HG03565 (cell line): ENCODE measurements around the gene GPRC5B.

ENCODE experiments used
- ATAC-seq: cut with Tn5 transposase; IDR thresholded peaks from one replicate; pipeline ENCODE4 v1.9.1; 2021; ENCODE audit warnings: mild to moderate bottlenecking, moderate library complexity; ENCODE audit not compliant: unreplicated experiment

GPRC5B gene

DNA sequence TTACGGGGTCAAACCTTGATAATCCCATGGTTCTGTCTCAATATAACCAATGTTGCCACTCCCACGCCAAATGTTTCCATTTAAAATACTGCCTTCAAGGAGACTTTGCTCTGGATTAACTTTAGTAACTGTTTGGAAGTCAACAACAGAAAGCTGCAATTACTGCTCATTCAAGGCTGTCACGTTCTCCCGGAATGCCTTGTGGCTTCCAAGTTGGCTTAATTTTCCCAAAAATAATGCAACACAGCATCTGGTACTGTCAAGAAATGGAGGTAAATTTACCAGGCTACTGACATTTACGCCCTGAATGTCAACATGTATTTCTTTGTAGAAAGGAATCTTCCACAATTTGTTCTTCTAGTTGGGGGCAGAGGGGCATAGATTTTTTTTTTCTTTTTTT is 38.2 kb downstream of the GPRC5B start:
- ATAC-seq, result no peak

DNA sequence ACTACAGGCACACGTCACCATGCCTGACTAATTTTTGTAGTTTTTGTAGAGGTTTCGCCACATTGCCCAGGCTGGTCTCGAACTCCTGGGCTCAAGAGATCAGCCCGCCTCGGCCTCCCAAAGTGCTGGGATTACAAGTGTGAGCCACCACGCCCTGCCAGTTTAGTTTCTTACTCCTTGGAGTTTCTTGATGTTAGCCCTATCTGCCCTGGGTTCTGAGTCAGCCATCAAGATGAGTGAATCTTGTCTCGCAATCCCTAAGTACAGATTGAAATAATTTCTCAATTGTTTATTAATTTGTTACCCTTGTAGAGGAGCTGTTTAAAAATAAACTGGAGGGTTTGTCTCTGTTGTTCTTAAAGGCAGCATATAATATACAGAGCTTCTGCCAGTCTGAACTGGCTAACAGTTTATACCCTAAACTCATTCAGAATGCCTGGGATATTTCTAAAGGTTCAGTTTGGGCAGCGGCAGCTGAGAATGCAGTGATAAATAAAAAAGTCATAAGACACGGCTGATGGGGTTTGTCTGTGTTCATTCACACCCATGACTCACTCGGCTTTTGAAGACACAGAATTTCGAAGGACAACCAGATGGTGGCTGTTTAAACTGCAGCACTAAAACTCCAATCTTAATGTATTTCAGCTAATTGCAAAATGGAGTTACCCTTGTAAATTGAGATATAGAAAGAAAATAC is 39.6 kb downstream of the GPRC5B start:
- ATAC-seq, result no peak

DNA sequence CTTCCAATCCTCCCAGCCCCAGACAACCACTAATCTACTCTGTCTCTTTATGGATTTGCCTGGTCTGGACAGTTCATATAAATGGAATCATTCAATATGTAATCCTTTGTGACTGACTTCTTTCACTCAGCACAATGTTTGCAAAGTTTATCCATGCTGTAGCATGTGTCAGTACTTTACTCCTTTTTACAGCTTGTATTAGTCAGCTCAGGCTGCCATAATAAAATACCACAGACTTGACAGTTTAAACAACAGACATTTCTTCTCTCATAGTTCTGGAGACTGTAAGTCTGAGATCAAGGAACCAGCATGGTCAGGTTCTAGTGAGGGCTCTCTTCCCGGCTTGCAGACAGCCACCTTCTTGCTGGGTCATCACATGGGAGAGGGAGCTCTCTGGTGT is 41.3 kb downstream of the GPRC5B start:
- ATAC-seq, result no peak

DNA sequence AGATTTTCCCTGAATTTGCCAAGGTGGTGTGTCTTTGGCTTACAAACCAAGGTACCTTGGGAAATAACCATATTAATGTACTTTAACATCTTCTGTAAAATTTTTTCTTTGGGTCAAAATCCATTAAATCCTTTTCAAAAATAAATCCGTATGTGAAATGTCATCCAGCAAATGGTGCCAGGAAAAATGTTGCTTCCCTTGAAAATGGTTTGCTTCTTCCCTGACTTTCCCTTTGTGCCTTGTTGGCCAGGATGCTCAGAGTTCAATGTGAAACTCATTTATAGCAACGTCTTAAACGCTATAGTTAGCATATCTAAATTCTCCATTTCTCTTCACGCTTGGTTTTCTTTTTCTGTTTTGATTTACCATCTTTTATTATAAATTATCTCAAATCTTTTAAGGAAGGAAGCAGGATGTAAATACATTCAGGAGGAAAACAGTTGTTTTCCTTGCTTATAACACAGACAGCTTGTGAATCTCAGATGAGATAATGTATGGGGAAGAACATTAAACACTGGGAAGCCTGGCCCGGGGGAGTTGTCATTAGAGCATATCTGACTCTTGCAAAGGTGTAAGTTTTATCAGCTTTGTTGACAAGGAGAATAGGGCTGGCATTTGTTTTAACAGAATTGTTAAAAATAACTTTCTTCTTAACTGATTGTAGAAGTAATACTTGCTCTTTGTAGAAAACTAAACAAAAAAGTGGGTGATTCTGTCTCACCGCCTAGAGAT is 42.1 kb downstream of the GPRC5B start:
- ATAC-seq, result no peak

DNA sequence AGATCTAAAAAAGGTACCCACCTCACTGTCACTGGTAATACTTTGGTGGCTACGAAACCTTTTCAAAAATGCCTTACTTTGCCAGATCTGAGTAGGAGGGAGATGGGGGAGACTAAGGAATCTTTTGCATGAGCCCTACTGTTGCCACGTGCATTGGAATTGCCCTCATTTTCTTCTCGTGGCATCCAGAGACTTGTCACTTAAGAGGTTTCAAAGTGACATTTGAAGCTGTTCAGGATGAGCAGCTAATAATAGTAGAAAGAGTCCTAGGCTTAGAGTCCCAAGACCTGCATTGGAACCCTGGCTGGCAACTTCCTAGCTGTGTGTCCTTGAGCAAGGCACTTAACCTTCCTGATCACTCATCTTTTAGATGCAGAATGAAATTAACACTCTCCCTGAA is 43.5 kb downstream of the GPRC5B start:
- ATAC-seq, result no peak

DNA sequence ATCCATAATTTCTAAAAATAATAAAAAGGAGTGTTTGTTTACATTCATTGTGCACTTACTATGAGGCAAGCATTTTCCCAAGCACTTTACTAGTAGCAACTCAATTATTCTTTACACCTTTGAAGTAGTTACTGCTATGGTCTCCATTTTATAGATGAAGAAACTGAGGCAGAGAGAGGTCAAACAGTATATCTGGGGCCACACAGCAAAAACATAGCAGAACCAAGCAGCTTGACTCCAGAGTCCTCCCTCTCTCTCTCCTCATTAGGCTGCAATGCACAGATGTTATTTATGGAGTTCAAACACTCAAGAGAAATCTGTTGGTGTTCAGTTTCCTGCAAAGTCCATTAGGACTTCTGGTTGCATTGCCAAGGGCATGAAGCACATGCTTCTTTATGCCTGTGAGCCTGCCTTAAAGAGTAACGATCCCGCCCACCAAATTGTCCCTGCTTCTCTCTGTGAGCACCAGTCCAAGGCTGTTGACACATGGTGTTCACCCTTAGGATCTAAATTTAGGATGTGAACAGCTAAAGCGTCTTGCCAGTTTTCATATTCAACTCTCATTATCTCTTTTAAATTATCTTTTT is 44.0 kb downstream of the GPRC5B start:
- ATAC-seq, result no peak

DNA sequence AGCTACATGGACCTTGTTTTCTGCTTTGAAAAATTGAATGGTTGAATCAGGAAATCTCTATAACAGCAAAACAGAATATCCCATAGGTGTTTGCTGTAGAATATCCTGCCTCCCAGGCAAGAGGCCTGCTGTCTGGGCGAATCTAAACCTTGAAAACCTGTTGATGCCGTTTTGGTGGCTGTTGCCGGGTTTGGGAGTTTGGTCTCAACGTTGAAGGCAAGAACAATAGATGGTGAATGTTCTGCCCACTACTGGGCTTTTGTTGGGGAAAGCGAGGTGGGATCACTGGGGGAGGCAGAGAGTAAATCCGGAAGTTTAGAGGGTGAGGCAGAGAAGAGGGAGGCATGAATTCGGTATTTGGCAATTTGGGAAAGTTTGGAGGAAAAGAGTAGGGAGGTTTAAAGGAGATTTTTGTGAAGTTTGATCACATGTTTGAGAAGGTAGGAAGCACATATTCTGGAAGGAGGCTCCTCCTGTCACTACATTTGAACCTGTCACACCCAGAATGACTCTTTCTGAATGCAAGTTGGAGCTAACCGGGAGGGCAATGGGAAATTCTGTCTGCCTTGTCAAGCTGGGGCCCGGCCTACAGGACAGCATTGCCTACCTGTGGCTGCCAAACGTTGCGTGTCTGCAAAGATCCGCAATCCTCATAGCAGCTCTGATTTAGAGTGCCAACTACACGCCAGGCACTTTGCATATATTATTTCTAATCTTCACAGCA is 46.5 kb downstream of the GPRC5B start:
- ATAC-seq, result no peak

DNA sequence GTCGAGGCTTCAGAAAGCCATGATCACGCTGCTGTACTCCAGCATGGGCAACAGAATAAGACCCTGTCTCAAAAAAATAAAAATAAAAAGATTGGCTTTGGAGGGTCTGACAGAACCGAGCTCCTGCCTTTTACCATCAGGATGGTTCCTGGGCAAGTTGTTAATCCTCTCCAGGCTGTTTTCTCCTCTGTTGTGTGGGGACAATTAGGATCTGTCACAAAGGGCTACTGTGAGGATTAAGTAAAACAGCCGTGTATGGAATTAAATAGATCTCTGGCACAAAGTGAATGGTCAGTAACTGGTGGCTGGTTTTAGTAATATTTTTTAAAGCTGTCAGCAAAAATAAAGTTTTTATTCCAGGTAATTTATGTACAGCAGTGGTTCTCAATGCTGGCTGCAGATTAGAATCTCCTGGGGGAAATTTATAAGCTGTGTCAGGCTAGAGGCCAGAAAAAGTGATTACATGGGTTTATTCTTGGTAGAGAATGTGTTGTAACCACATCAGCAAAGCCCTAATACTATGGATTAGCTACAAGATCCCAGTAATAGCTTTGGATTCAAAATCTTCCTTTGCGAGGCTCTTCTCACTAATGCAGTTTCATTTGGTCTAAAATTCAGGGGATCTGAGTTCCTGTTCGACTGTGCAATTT is 47.2 kb downstream of the GPRC5B start:
- ATAC-seq, result no peak

DNA sequence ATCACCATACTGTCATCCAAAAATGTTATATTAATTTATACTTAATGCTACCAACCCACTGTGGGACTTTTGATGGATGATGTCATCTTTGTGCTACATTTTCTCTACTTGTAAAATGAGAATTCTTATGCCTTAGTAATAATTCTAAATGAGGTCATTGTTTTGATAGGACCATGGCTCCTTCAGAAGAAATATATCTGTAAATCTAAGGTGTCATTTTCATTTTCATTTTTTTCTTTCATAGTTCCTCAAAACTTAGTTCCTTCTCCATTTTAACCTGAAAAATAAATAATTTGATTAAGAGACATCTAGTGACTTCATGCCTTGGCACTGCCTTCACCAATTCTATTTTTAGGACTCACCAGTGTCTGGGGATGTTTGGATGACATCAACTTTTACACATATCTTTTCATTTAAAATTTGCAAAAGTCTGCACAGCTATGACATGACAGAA is 48.7 kb downstream of the GPRC5B start:
- ATAC-seq, result no peak

DNA sequence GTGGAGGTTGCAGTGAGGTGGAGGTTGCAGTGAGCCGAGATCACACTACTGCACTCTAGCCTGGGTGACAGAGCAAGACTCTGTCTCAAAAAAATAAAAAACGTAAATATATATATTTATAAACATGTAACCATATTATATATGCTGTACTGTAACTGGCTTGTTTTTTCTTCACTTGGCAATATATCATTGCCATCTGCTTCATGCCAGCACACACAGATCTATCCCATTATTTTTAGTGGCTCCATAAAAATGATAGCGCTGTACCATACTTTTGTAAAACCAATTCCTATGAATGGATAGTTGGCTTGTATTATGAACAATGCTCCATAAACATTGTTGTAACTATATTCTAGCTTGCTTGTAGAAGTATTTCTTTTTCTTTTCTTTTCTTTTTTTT is 49.5 kb downstream of the GPRC5B start:
- no peak for ATAC-seq

DNA sequence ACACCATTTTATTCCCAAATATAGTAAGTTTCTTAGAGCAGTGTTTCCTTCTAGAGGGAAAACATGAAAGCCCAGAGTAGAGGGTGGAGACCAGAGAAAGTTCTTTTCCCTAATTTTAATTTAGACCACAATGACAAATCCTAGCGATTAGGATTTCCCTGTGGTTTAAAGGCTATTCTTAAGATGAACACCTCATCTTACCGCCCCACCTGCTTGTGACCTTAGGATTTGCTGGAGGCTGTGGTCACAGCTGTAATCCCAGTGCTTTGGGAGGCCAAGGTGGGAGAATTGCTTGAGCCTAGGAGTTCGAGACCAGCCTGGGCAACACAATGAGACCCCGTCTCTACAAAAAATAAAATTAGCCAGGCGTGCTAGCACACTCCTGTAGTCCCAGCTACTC is 51.1 kb downstream of the GPRC5B start:
- no peak for ATAC-seq

DNA sequence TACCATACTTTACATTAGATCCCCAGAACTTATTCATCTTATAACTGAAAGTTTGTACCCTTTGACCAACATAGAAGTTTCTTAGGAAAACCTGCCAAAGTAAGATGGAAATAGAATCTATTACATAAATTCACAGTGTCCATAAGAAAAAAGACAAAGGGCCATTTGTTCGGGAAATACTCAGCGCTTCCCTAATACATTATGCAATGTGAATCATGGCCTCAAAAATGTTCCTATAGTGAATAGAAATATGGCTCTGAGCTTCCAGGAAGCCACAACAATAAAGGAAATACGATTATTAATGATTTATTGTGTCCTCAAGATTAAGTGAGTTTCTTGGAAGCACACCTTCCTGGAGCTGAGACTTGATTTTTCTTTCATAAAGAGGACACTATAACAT is 51.5 kb downstream of the GPRC5B start:
- no peak for ATAC-seq

DNA sequence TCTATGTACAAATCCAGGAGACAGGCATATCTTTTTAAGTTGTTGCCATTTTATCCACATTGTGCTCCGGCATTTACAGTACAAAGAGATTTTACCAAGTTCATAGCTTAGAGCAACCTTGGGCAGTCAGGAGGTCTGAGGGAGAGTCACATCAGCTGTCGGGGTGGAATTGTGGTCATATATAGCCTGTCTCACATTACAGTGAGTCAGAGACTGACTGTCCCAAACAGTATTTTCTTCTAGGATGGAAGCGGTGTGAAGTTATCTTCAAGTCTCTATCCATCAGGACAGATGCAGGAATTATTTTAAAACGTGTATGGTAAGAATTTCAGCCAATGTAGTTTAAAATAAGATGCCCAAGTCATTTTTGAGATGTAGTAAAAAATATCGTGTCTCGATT is 53.0 kb downstream of the GPRC5B start:
- ATAC-seq, result no peak

DNA sequence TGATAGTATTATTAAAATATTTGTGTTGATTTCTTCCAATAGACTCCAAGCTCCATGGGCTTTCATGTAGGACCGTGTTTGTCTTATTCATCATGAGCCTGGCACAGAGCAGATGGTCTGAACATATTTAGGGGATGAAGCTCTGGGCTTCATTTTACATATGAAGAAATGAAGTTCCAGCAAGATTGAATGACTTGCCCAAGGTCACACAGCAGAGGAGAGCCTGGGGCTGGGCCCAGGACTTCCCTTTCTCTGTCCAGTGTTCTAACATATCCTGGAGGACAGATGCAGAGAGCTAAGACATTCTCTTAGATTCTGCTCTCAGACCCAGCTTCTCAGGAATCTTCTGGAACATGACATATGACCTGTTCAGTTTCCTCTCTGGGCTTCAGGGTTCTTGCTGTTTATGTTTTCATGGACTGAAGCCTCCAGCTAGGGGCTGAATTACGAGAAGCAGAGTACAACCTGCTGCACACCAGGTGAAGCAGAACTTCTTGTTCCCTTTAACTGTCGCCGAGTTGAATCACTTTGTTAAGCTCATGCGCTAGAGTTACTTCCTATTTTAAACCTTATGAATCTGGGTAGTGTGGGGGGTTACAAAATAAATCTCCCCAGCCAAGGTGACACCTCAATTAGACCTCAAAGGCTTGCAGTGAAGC is 53.6 kb downstream of the GPRC5B start:
- ATAC-seq, result no peak

DNA sequence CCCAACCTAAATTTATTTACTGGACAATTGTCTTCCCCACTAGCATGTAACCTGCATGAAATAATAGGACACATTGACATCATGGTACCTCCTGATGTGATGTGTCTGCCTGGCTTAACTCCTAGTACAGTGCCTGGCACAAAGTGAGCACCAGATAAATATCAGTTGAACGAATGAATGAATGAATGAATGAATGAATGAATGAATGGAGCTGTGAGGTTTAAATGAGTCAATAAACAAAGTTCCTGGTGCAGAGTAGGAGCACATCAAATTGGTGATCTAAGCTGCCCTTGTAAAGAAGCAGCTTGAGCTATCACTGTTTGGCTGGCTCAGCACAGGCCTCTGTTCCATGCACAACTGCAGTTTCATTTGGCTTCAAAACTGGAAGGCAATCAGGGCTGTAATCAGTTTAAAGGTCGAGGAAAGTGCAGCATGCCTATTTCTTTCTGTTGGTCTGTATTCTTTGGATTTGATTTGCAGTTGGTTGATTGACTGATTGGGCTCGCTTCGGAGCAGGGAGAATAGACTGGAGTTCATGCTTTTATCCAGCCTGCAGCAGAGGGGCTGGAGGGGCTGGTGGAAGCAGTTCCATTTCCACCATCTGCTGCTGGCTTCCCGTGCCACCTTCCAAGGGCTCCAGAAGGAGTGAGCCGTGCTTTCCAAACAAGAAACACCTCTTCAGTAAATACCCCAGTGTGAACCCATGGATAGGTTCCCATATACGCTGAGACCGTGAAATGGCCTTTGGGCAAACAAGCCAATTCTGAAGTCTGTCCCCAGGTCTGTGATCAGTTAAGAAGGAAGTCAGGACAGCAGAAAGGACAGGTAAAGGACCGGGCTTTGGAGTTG is 54.6 kb downstream of the GPRC5B start:
- no peak for ATAC-seq

DNA sequence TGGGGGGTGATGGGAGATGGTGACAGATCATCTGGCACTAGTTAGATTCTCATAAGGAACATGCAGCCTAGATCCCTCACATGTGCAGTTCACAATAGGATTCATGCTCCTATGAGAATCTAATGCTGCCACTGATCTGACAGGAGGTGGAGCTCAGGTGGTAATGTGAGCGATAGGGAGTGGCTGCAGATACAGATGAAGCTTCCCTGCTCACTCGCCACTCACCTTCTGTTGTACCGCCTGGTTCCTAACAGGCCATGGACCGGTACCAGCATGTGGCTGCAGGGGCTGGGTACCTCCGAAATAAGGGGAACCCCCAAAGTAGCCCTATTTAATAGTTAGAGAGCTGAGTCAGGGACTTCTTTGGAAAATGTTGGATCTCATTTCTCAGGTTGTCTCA is 60.4 kb downstream of the GPRC5B start:
- no peak for ATAC-seq

DNA sequence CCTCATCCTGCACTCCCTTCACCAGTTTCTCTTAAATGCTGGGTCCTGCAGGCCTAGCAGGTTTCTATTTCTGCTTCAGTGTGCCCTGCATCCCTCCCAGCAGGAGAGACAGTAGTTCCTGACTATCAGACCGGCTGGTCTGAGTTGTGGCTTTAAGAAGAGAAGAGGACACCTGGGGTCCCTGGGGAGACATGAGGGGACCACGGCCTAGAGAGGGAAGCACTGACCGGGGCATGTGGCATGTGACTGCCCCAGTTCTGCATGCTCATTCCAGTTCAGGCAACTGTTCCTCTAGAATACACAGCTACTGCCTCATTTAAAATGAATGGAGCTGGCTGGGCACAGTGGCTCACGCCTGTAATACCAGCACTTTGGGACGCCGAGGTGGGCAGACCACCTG is 61.3 kb downstream of the GPRC5B start:
- ATAC-seq, result no peak

DNA sequence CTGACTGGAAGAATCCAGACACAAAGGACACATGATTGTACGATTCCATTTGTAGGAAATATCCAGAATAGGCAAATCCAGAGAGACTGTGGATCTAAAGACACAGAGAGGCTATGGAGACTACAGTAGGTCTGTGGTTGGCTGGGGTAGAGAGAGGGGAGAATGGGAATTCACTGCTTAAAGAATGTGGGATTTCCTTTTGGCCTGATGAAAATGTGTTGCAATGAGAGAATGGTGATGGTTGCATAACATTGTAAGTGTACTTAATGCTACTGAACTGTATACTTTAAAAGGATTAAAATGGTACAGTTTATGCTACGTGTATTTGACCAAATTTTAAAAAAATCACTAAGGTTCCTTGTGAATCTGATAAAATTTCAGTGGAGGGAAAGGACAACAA is 62.1 kb downstream of the GPRC5B start:
- ATAC-seq, result no peak

DNA sequence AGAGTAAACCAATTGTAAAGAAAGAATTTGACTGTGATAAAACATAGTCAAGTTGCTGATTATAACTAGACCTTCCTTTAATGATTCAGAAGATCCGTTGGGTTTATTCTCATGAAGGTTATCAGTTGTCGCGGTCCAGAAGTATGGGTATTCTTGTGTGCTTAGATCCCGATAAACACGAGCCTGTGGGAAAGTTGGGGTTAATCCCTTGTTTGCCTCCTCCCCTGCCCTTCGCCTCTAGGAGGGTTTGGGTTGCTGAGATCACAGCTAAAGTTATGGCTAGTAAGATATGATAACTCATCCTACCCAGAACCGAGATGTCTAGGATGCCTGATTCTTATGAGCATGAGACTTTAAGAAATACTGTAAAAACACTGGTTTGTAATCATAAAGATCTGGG is 66.8 kb downstream of the GPRC5B start:
- ATAC-seq, result no peak

DNA sequence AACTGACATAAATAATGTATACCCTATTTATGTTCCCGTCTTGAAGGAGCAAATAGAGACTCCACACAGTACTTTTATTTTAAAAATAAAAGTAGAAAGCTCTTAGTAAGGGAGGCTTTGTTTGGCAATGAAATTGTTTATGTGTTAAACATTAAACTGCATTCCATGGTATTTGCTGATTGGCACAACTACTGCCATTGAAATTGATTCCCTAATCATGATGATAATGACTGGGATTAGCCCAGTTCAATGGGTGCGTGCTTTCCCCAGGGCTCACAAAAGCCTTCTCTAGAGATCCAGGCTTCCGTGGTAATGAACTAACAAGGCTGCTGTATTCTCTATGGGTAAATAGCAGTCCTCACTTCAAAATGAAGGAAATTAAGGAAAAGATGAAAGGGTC is 67.5 kb downstream of the GPRC5B start:
- no peak for ATAC-seq
